K562 (cell line): ENCODE data around the gene BRME1. TPM values are rescaled to one million over a fixed set of nuclear protein-coding genes. Genes with fewer than 3 reads are reported as not detected.

ENCODE experiments used
- CBX8 ChIP-seq: fragments of 200-600 bp; sonication (generic); IDR thresholded peaks from 2 replicates; pipeline ENCODE4 v1.6.1; 2012; ENCODE audit warnings: borderline replicate concordance, mixed run types, low read depth, mild to moderate bottlenecking, moderate library complexity, mixed read lengths, low read length, control low read depth, inconsistent platforms; ENCODE audit not compliant: poor library complexity, severe bottlenecking; ENCODE audit errors: extremely low read depth
- FUS ChIP-seq: fragments of 200-400 bp; formaldehyde crosslinking; optimal IDR thresholded peaks from 2 replicates; pipeline ENCODE3; 2017; ENCODE audit warnings: low read depth, low read length
- HIVEP1 ChIP-seq: fragments of 250-450 bp; sonication (Bioruptor Pico); IDR thresholded peaks from 2 replicates; pipeline ENCODE4 v1.4.0; 2020; ENCODE audit warnings: mild to moderate bottlenecking
- MBD1 ChIP-seq: fragments of 250-450 bp; sonication (Bioruptor Pico); IDR thresholded peaks from 2 replicates; pipeline ENCODE4 v1.8.0; 2022; ENCODE audit warnings: inconsistent platforms
- MCM5 ChIP-seq: fragments of 450-650 bp; IDR thresholded peaks from 2 replicates; pipeline ENCODE4 v1.6.1; 2016; ENCODE audit warnings: low read depth
- MYBL2 ChIP-seq, 2 experiments: fragments of 450-650 bp in 1 of 2; sonication (generic) in 1 of 2; formaldehyde crosslinking in 1 of 2; IDR thresholded peaks; 2 replicates each; pipeline versions ENCODE4 v1.6.1 to v1.8.1; 2017 to 2022; ENCODE audit warnings: borderline replicate concordance in 1 of 2, inconsistent platforms in 1 of 2, low read depth in 1 of 2, mild to moderate bottlenecking in 1 of 2, missing genetic modification reagents in 1 of 2, moderate library complexity in 1 of 2
- NR2C2 ChIP-seq, 2 experiments: fragments of 200-800 bp in 1 of 2; sonication (Bioruptor generic) in 1 of 2; sonication (generic) in 1 of 2; formaldehyde crosslinking in 1 of 2; IDR thresholded peaks; 2 replicates each; pipeline versions ENCODE4 v1.6.1 to v1.8.0; 2016 to 2022; ENCODE audit warnings: mild to moderate bottlenecking in 1 of 2, missing compliant biosample characterization in 1 of 2, missing genetic modification characterization in 1 of 2, missing genetic modification reagents in 1 of 2
- NR4A1 ChIP-seq, 2 experiments: fragments of 250-450 bp in 1 of 2; fragments of 450-650 bp in 1 of 2; sonication (Bioruptor Pico) in 1 of 2; IDR thresholded peaks; 2 replicates each; pipeline versions ENCODE4 v1.4.0 to v1.6.1; 2016 to 2020; ENCODE audit warnings: mild to moderate bottlenecking in 2 of 2, missing compliant biosample characterization in 1 of 2, missing genetic modification characterization in 1 of 2, moderate library complexity in 1 of 2
- RBM14 ChIP-seq: fragments of 200-400 bp; formaldehyde crosslinking; IDR thresholded peaks from 2 replicates; pipeline ENCODE4 v1.6.1; 2018; ENCODE audit warnings: low read depth, mild to moderate bottlenecking, low read length, moderate library complexity, borderline replicate concordance; ENCODE audit not compliant: insufficient read depth
- RBM34 ChIP-seq: fragments of 200-400 bp; formaldehyde crosslinking; IDR thresholded peaks from 2 replicates; pipeline ENCODE4 v1.6.1; 2018; ENCODE audit warnings: low read length, borderline replicate concordance; ENCODE audit not compliant: insufficient read depth
- SFPQ ChIP-seq: fragments of 200-400 bp; formaldehyde crosslinking; IDR thresholded peaks from 2 replicates; pipeline ENCODE4 v1.6.1; 2017; ENCODE audit warnings: mild to moderate bottlenecking, low read depth, low read length, moderate library complexity
- STAG1 ChIP-seq: sonication (generic); formaldehyde crosslinking; IDR thresholded peaks from 2 replicates; pipeline ENCODE4 v1.5.0; 2020; ENCODE audit warnings: missing genetic modification reagents, borderline replicate concordance
- TAF7 ChIP-seq: fragments of 450-650 bp; IDR thresholded peaks from 2 replicates; pipeline ENCODE4 v1.6.1; 2016; ENCODE audit warnings: missing genetic modification characterization, missing compliant biosample characterization
- TCFL5 ChIP-seq: fragments of 250-450 bp; sonication (Bioruptor Pico); conservative IDR thresholded peaks from 2 replicates; pipeline ENCODE4 v1.6.1; 2021; ENCODE audit warnings: mild to moderate bottlenecking, moderate library complexity, matching md5 sums
- ZBTB12 ChIP-seq: fragments of 250-450 bp; sonication (Bioruptor Pico); IDR thresholded peaks from 2 replicates; pipeline ENCODE4 v1.4.0; 2020
- ZNF717 ChIP-seq: fragments of 250-450 bp; sonication (Bioruptor Pico); IDR thresholded peaks from 2 replicates; pipeline ENCODE4 v1.5.0; 2021
- polyA plus RNA-seq, 8 experiments: library from polyadenylated mRNA; depleted of rRNA in 4 of 8; stranded (reverse) in 5 of 8; unstranded in 3 of 8; fragments of >200 nt; fragmentation: Nextera tagmentation in 2 of 8; fragmentation: Illumina TruSeq in 1 of 8; extraction: Ambion mirVana in 2 of 8; extraction: Trizol in 1 of 8; gene quantifications; 2 replicates each; pipeline versions ENCODE4 v1.2.1 to v1.2.3, GENCODE V29; 2011 to 2014; ENCODE audit warnings: inconsistent platforms in 1 of 8, missing spikeins in 1 of 8
- total RNA-seq, 7 experiments: library from RNA; depleted of rRNA in 6 of 7; stranded (reverse); fragments of >200 nt in 6 of 7; fragmentation: Illumina TruSeq in 2 of 7; extraction: Trizol in 2 of 7; gene quantifications; 2 replicates each; pipeline versions ENCODE4 v1.2.1 to v1.2.3, GENCODE V29; 2011 to 2021; ENCODE audit warnings: low replicate concordance in 1 of 7
- TF ChIP-seq, protein P1 (sequence below), 2 experiments: fragments of 450-650 bp; conservative IDR thresholded peaks; 2 replicates each; pipeline ENCODE4 v1.6.1; 2017; ENCODE audit warnings: mild to moderate bottlenecking in 2 of 2, moderate library complexity in 2 of 2

BRME1 gene
- total and polyA plus RNA-seq, 9 of the 15 experiments (the other 6 are each of a cell fraction or from before 2014, with no cell fraction given) = 0.75 to 6.1 (median 3.6) TPM

DNA sequence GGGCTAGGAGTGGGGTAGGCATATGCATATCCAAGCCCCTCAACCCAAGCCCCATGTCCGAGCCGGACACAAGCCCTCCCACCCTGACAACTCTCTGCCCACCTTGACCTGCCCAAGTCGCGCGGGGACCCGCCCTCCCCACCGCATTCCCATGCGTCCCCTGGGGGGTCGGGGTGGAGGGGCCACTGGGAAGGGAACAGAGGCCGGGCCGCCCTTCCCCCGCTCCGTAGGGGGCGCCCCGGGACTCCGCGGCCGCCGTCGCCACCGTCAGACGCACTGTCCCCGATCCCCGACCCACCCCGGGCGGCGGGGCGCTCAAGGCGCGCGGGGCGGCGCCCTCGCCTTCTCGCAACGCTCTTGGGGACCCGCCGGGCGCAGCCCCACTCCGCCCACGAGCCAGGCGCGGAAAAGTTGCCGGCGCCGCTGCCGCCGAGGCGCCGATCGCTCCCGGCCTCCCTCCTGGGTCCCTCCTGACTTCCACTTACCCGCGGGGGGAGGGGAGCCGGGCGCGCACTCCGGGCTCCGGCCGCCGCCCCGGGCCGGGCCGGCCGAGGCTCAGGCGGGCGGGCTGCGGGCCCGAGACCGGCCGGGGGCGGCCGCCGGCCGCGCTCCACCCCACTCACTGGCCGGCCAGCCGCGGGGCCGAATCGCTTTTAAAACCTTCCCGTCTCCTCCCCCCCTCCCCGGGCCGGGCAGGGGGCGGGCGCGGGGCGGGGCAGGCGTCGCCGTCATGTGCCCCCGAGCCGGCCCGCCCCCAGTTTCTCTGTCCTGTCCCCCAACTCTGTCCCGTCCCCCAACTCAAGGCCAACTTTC, 63.4 kb downstream of the BRME1 start (continued):
- TF ChIP-seq NR4A1 (CRISPR knock-in tag; IDR thresholded peaks at IDR 0.05) = no peak
- 0 out of 2 replicates have a peak, but pooled peaks have one; percentile 35 for TF ChIP-seq NR4A1 (tag; IDR thresholded peaks at IDR 0.05)
- TF ChIP-seq ZBTB12 = no peak
- TF ChIP-seq RBM34 = no peak
- TF ChIP-seq ZNF717 (CRISPR knock-in tag) = no peak
- no peak for TF ChIP-seq TCFL5 (CRISPR knock-in tag)
- TF ChIP-seq STAG1 (CRISPR knock-in tag) = peak; percentile 4; the same call in 1 of the 2 replicates
- TF ChIP-seq MCM5 = no peak
- no peak for TF ChIP-seq MBD1 (CRISPR knock-in tag)
- no peak for TF ChIP-seq NR2C2 (CRISPR knock-in tag; IDR thresholded peaks at IDR 0.05)
- peak; percentile 65; the same call in 1 of the 2 replicates for TF ChIP-seq NR2C2 (tag; IDR thresholded peaks at IDR 0.05)
- TF ChIP-seq RBM14 = 0 out of 2 replicates have a peak, but pooled peaks have one; percentile 19
- TF ChIP-seq CBX8 = no peak
- TF ChIP-seq HIVEP1 = no peak
- TF ChIP-seq, protein P1, sequence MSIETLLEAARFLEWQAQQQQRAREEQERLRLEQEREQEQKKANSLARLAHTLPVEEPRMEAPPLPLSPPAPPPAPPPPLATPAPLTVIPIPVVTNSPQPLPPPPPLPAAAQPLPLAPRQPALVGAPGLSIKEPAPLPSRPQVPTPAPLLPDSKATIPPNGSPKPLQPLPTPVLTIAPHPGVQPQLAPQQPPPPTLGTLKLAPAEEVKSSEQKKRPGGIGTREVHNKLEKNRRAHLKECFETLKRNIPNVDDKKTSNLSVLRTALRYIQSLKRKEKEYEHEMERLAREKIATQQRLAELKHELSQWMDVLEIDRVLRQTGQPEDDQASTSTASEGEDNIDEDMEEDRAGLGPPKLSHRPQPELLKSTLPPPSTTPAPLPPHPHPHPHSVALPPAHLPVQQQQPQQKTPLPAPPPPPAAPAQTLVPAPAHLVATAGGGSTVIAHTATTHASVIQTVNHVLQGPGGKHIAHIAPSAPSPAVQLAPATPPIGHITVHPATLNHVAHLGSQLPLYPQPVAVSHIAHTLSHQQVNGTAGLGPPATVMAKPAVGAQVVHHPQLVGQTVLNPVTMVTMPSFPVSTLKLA (conservative IDR thresholded peaks at IDR 0.05) = 0 out of 4 replicates have a peak, but pooled peaks of 1 of the 2 experiments have one; percentile 9
- no peak for TF ChIP-seq SFPQ
- TF ChIP-seq MYBL2 (IDR thresholded peaks at IDR 0.05; ENCODE audit: low read depth) = no peak
- no peak for TF ChIP-seq MYBL2 (CRISPR knock-in tag; IDR thresholded peaks at IDR 0.05; ENCODE audit: borderline replicate concordance)
- TF ChIP-seq FUS = peak; percentile 86
- no peak for TF ChIP-seq TAF7 (tag)
